Upper lobe of right lung (tissue), 1 donor: Measurements from ENCODE around the gene JARID2. TPM values are rescaled to one million over a fixed set of nuclear protein-coding genes. Genes with fewer than 3 reads are reported as not detected.

Source experiments
- ATAC-seq: fragments of 200-7000 bp; cut with Tn5 transposase; one replicate; pipeline ENCODE4 v1.9.1; 2020; ENCODE audit warnings: mild to moderate bottlenecking, moderate library complexity
- DNase-seq: peaks from one replicate; pipeline ENCODE4 v3.0.0-alpha.2; 2020
- H3K27ac ChIP-seq: fragments of 200-600 bp; one replicate; pipeline ENCODE4 v1.8.0; 2022
- H3K27me3 ChIP-seq: fragments of 200-600 bp; one replicate; pipeline ENCODE4 v1.8.0; 2022; ENCODE audit warnings: mild to moderate bottlenecking
- H3K36me3 ChIP-seq: fragments of 200-600 bp; one replicate; pipeline ENCODE4 v1.8.0; 2022
- H3K4me1 ChIP-seq: fragments of 200-600 bp; one replicate; pipeline ENCODE4 v1.8.0; 2022
- H3K4me3 ChIP-seq: fragments of 200-600 bp; one replicate; pipeline ENCODE4 v1.8.0; 2022; ENCODE audit warnings: mild to moderate bottlenecking
- H3K9me3 ChIP-seq: fragments of 200-600 bp; one replicate; pipeline ENCODE4 v1.8.0; 2022
- intact Hi-C: fragments of 100-400 bp; cut with DNase I; formaldehyde crosslinking; loops from one replicate; pipeline ENCODE4 v1.11.0; 2022
- total RNA-seq: library from RNA; stranded (reverse); fragmentation: NEBNext Ultra II Directional; extraction: Animal tissue kit (Norgen Biotek cat#: 25700); gene quantifications from one replicate; pipeline ENCODE4 v1.2.1, GENCODE V29; 2021
- TF ChIP-seq, protein P1 (sequence below): fragments of 200-600 bp; IDR thresholded peaks from one replicate; pipeline ENCODE4 v1.8.0; 2022; ENCODE audit warnings: antibody characterized with exemption
- donor health status: DM: no; HTN: yes; CAD: no; lungs with severe emphysema.

JARID2 gene
- total RNA-seq, 1 donor from 2014 or later = 15.1 TPM

DNA sequence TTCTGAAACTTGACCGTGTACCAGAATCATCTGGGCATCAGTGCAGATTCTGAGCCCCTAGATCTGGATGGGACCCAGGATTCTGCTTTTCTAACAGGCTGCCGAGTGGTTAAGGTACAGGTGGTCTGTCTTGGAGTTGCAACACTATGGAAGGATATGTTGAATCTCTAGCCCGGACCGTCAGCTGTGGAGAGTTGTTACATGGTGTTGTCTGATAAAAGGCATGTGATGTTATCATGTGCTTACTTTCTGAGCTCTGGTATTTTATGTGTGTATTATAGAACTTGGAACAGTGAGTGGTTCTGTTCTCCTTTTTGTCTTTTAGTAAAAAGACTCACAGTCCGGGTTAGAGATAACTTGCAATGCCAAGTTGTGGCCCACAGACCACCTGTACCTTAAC is 123.0 kb downstream of the JARID2 start:
- ATAC-seq (no peak), DNase-seq (no peak)
- peaks cover 60% of the 10 kb centered on the region for H3K4me1 ChIP-seq
- TF ChIP-seq, protein P1, sequence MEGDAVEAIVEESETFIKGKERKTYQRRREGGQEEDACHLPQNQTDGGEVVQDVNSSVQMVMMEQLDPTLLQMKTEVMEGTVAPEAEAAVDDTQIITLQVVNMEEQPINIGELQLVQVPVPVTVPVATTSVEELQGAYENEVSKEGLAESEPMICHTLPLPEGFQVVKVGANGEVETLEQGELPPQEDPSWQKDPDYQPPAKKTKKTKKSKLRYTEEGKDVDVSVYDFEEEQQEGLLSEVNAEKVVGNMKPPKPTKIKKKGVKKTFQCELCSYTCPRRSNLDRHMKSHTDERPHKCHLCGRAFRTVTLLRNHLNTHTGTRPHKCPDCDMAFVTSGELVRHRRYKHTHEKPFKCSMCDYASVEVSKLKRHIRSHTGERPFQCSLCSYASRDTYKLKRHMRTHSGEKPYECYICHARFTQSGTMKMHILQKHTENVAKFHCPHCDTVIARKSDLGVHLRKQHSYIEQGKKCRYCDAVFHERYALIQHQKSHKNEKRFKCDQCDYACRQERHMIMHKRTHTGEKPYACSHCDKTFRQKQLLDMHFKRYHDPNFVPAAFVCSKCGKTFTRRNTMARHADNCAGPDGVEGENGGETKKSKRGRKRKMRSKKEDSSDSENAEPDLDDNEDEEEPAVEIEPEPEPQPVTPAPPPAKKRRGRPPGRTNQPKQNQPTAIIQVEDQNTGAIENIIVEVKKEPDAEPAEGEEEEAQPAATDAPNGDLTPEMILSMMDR = no peak
- H3K27ac ChIP-seq = no peak overlapping the region
- H3K27me3 ChIP-seq = no peaks in the 10 kb centered on the region
- no peaks in the 10 kb centered on the region for H3K9me3 ChIP-seq
- H3K36me3 ChIP-seq = no peaks in the 10 kb centered on the region
- H3K4me3 ChIP-seq = no peak overlapping the region
- intact Hi-C loops = no loop called here

DNA sequence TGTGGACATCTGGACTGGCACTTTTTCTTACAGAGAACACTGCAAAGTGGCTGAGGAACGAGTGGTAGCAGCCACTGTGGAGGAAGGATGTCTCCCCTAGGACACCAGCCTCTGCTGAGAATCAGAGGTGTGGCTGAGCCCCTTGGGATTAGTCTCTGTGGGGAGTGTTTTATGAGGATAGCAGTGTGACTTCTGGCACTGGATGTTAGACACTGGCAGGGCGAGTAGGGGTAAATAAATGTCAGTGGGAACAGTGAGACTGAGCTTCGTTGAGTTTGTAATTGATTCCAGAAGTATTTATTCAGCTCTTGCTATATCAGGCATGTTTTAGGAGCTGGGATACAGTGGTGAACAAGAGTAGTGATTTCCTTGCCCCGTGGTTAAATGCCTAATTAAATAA is 124.0 kb downstream of the JARID2 start:
- Histone ChIP-seq H3K27ac (no peak overlapping the region), H3K27me3 (no peaks in the 10 kb centered on the region), H3K36me3 (no peaks in the 10 kb centered on the region), H3K4me3 (no peak overlapping the region), H3K4me1 (peaks cover 58% of the 10 kb centered on the region), H3K9me3 (no peaks in the 10 kb centered on the region)
- no peak for DNase-seq
- intact Hi-C loops = no loop called here
- TF ChIP-seq, protein P1 = no peak
- ATAC-seq = no peak

DNA sequence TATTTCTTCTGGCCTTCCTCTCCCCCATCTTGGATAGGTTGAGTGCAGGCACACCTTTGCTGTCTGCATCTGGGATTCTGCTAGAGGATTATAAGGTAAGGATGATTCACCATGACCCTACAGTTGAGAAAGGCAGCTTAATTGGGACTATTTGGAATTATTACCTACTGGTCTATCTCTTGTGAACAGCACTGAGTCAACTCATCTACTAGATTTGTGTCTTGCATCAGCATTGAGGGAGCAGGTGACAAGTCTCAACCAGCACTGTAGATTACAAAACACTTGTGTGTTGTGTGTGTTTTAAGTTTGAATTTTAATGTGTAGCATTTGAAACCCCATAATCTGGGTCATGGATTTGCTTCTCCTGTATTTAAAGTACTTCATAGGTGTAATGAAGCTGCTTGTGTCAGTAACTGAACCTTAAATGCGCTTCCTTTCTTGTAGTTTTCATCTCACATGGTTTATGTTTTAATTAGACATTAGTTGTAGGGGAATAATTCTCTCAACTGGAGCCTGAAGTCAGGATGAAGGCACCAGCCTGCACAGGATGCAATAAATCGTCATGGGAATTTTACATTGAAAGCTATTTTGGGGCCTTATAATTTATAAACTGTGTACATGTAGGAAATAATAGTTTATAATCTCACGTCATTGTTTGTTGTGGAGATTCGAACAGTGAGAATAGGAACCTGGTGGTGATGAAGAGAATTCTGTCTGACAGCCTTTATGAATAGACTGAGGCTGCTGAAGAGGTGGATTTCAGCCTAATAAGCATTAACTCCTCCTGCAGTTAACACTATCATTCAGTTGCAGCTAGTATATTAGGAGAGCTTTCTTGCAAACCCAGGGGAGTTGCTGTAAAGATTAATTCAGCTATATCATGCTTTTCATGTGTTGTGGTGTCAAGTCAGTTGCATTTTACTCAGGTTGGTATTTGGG is 125.1 kb downstream of the JARID2 start:
- no peak for ATAC-seq
- H3K4me1 ChIP-seq = peaks cover 47% of the 10 kb centered on the region
- no peaks in the 10 kb centered on the region for H3K36me3 ChIP-seq
- intact Hi-C loops = no loop called here
- TF ChIP-seq, protein P1 = no peak
- no peak for DNase-seq
- H3K4me3 ChIP-seq = no peak overlapping the region
- H3K9me3 ChIP-seq = no peaks in the 10 kb centered on the region
- H3K27me3 ChIP-seq = no peaks in the 10 kb centered on the region
- H3K27ac ChIP-seq = no peak overlapping the region

DNA sequence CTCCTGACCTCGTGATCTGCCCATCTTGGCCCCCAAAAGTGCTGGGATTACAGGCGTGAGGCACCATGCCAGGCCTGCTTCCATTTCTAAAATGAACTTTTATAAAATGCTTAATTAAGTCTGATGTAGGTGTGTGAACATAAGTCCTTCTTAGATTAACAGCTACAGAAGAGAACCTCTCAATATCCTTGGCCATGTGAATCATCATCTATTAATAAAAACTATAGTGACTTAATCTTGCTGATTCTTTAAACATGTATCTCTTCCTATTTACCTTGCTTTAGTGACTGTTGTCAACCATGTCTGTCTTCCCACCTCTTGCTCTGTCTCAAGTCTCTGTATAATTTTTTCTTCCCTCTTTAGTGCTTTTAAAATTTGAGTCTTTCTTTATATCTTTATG is 127.1 kb downstream of the JARID2 start:
- Histone ChIP-seq H3K27me3 (no peaks in the 10 kb centered on the region), H3K27ac (no peak overlapping the region), H3K36me3 (no peaks in the 10 kb centered on the region), H3K4me1 (peaks cover 35% of the 10 kb centered on the region), H3K9me3 (no peaks in the 10 kb centered on the region), H3K4me3 (no peak overlapping the region)
- TF ChIP-seq, protein P1 = no peak
- intact Hi-C loops = no loop called here
- no peak for DNase-seq
- ATAC-seq = no peak

DNA sequence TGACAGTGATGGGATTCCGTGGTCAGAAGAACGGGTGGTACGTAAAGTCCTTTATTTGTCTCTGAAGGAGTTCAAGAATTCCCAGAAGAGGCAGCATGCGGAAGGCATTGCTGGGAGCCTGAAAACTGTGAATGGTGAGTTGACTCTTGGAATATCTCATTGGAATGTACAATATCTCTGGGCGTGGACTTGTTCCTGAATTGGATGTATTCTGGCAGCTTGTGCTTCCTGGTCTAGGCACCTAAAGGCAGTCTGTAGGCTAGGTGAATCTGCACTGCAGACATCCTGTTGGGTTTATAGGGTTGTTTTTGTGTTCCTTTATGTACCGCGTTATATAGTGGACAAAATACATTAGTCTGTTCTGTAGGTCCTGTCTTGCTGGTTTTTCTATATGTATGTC is 128.2 kb downstream of the JARID2 start:
- H3K36me3 ChIP-seq = no peaks in the 10 kb centered on the region
- no peak overlapping the region for H3K4me3 ChIP-seq
- TF ChIP-seq, protein P1 = no peak
- ATAC-seq = peak; percentile 36
- peaks cover 23% of the 10 kb centered on the region for H3K4me1 ChIP-seq
- H3K9me3 ChIP-seq = no peaks in the 10 kb centered on the region
- intact Hi-C loops = no loop called here
- no peak for DNase-seq
- H3K27ac ChIP-seq = no peak overlapping the region
- H3K27me3 ChIP-seq = no peaks in the 10 kb centered on the region
